Stimulated activated CD4-positive, alpha-beta T cell treated with anti-CD3 and anti-CD28 coated beads, Interleukin-1b, Interleukin-23, amount 100 ng/mL, for 4 hours (primary cell): ENCODE data around the gene FGFR3.

Experiments used
- DNase-seq, 2 donors: peaks; one replicate each; pipeline ENCODE4 v3.0.0-alpha.2; 2020; ENCODE audit warnings: low read depth in 2 of 2

FGFR3 gene

DNA sequence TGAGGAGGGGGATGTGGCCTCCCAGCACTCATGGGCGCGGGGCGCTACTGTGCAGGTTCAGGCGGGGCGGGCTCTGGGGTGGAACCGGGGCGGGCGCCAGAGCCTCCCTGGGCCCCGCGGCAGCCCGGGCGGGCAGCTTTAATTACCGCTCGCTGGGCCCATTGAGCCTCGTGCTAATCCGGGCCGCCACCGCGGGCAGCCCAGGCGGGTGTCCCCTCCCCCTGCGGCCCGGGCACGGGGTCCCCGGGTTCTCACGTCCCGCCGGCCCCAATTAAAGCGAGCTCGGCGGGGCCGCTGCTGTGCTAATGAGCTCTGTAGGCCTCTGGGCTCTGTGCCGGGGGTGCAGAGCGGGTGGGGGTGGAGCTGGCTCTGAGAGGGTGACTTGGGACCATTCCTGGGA is 22.8 kb upstream of the FGFR3 start:
- DNase-seq: no peak

DNA sequence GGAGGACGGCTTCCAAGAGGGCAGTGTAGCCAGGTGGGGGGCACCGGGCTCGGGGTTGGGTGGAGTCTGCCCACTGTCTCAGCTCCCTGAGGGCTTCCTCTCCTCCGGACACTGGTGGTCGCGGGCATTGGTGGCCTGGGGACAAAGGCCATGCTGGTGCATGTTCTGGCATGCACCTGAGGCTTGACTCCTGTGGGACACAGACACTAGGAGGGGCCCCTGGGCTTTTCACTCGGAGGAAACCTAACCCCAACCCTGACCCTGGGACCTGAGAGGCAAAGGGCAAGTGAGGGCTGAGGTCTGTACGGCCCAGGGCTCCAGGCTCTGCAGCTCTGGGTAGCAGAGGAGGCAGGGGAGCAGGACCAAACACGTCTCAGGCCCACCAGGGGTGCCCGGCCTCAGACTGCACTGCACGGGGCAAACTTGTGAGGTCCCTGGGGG is 22.3 kb upstream of the FGFR3 start:
- no peak for DNase-seq

DNA sequence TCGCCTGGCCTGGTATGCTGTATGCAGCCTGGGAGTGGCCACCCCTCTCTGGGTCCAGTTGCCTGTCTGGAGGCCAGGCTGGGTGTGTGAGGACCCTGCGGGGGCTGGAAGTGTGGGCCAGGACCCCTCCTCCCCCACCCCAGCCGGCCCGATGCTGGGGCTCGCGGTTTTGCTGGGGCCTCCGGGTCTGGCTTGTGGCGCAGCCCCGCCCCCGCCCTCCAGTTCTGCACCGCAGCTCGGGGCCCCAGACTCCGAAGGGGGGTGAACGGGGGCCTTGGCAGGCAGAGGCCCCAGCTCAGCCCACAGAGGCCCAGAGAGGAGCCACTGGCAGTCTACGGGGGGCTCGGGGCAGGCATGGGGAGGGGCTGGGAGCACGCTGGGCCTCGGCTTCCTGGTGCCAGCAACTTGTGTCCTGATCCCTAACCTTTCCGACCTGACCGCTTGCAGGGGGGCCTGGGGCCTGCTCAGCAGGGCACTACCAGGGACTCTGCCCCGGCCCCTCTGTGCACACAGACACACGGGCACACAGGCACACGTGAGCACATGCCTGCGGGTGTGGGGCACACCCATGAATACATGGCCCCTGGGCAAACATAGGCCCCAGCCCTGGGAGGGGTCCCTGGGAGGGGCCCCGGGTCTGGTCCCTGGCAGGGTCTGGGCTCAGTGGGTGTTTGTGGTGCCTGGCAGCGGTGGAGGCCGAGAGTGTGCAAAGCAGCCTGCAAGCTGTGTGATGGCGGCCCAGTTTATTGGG is 21.4 kb upstream of the FGFR3 start:
- no peak for DNase-seq

DNA sequence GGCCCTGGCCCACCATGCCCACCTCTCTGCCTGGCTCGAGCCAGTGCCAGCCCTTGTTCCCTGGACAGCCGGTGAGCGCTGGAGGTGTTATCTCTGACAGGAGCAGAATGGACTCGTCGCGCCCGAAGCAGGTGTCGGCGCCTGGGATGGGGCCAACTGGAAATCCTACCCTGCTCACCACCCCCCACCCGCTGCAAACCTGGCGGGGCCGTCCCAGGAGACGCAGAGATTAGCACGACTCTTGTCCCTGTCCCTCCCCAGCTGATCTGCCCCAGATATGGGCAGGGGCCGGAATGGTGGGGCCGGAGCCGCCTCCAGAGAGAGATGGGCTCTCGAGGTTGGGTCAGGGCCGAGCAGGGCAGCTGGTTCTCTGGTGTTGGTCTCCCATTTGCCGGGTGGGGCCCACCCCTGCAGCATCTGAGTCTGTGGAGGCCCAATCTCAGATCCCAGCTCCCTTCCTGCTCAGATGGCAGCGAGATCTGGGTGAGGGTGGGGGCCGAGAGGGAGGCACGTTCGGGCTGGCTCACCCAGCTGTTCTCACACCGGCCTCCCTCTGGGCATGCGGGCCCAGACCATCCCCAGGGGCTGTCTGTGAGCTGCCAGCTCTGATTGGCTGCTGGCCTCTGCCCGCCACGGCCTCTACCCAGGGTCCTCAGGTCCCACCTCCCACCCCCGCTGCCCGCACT is 20.1 kb upstream of the FGFR3 start:
- DNase-seq: no peak

DNA sequence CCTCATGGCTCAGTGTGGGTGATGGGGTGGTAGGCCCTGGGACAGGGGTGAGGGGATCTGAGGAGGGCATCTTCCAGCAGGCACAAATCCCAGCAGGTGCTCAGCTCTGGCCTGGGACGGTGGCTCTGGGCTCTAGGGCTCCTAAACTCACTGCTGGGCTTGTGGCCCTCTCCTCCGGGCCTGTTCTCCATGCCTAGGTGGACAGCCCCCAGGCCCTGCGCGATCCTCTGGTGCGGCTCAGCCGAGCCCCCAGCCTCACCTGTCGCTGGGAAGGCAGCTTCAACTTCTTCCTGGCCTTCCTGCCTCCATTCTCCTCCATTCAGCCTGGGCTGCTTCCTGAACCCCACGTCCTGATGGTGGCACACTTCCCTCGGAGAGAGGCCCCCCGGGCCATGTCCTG is 19.3 kb upstream of the FGFR3 start:
- DNase-seq: no peak

DNA sequence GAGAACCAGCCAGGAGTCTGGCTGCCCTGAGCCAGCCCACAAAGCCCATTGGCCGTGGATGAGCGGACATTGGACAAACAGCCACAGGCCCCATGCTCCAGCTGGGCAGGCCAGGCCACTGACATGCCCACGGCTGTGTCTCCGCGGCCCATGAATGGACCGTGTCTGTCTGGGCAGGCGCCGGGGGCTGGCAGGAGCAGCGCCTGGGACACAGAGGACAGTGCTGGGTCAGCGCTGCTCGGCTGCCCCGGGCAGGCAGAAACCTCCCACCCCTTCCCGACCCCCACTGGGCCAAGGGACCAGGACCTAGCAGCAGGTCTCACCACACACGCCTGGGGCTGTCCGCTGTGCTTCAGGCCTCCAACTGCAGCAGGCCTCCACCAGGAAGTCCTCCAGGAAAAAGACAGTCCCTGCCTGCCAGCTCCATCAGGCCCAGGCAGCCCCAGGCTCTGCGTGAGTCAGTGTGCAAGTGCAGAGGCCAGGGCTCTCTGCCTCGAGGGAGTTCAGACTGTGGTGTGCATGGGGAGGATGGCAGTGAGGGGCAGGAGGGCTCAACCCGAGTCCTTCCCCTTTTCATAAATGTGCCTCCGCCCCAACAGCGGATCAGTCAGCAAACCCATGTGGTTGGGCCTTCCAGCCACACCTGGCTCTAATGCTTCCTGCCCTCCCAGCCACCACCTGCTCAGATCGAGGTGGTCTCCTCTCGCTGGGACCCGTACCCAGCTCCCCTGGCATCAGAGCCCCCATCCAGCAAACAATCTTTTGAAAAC is 17.2 kb upstream of the FGFR3 start:
- no peak for DNase-seq

DNA sequence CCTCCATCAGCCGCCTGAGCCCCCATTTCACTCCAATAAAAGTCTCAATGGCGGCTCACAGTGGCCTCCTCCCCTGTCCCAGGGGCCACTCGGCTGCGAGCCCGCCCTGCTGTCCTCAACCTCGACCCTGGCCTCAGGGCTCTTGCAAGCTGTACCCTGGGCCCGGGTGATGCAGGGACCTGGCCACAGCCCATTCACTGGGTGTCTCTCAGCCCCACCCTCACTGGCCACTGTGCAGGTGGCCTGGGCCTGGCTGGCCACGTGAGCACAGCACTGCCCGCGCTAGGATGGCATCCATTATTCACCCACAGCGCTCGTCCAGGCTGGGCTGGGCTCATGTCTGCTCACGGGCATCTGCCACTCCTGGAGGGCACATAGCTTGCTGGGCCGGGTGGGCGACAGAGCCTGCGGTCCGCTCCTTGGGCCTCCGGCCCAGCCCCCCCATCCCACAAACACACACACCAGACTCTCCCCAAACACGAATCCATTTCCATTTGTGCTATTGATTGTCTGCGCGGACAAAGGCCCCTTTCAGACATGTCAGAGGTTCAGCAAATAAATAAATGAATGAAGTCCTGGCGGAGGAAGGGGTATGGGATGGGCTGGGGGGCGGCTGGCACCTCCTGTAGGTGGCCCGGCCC is 16.5 kb upstream of the FGFR3 start:
- no peak for DNase-seq

DNA sequence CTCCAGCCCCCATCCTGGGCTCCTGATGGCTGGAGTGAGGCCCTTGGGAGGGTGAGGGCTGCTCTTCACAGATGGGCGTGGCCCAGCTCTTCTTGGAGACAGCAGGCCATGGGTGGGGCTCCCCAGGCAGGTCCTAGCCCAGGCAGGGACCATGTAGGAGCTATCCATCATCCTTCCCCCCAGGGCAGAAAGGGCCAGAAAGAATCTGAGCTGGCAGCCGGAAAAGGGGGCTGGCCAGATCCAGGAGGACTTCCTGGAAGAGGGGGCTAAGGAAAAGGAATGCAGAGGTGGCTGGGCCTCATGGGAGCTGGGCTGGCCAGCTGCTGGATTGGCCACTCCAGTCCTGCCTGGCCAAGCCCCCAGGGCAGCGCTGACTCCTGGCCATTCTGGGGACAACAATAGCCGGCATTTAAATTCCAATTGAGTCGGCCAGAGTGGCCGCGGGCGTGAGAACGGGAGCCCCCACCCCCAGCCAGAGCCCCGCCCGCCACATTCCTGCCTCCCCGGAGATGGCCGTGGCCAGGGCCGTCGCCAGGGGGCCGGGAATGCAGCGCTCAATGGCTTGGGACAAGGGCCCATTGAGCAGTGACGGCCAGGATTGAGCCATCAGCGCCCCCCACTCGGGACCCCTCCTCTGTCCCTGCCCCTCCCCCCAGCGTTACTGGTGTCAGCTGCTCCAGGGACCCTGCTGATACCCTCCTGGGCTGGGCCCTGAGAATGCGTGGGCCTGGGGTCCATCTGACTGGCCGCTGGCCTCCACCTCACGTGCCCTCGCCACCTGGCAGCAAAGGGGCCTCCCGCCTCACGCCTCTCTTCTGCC is 15.1 kb upstream of the FGFR3 start:
- DNase-seq: no peak

DNA sequence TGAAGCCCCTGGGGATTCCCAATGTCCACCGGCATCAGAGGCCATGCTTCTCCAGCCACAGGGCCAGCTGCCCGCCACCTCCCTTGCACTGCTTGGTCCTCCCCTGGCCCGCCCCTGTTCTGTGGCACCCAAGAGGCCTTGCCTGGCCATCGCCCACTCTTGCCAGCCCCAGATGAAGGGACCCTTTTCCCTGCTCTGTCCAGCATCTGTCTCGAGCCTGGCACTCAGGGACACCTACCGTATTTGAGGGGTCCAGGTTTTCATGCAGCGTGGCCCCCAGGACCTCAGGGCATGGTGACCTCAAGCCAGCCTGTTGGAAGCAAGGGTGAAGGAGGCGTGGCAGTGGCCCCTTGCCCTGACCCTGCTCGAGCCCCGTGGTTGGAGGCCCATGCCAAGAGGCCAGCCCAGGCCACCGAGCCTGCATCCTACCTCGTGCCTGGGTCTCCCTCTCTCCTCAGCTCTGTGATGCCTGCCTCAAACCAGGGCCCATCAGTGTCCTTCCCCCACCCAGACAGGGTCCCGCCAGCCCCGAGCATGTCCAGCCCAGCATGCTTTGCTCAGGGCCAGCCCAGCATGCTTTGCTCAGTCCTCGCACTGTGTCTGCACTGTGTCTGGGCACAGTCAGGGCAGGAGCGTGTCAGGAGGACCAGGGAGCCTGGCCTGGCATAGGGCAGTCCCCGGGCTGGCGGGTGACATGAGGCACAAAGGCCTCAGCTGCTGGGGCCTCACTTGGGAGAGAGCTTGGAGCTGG is 14.3 kb upstream of the FGFR3 start:
- no peak for DNase-seq

DNA sequence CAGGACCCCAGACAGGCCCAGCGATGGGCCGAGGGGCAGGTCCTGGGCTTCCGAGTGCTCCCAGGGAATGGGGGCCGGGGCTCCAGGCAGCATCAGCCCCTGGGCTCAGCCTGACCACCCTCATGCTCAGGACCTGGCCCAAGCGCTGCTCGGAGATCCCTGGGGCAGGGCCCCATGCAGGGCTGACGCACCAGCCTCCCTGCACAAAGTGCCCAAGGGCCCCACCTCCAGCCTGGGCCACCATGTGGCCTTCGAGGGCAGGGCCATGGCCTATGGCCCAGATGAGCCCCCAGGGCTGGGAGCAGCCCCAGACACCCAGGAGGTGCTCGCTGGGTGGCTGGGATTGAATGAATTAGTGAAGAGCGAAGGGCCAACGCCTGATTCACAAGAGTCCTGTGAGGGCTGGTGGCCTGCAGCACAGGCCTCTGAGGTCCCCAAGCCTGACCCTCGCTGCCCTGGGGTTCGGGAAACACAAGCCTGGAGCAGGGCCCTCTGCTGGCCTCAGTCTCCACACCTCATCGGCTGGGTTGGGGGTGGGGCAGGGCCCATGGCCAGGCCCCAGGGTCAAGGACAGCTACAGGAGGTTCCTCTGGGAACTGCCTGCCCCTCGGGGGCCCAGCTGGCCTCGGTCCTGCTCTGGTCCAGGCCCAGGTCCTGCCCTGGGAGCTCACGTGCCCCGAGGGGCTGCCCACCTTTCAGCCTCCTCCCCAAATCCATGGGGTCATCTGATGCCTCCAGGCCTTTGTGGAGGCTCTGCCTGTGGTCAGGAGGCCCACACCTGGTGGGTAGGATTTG is 13.3 kb upstream of the FGFR3 start:
- DNase-seq: no peak

DNA sequence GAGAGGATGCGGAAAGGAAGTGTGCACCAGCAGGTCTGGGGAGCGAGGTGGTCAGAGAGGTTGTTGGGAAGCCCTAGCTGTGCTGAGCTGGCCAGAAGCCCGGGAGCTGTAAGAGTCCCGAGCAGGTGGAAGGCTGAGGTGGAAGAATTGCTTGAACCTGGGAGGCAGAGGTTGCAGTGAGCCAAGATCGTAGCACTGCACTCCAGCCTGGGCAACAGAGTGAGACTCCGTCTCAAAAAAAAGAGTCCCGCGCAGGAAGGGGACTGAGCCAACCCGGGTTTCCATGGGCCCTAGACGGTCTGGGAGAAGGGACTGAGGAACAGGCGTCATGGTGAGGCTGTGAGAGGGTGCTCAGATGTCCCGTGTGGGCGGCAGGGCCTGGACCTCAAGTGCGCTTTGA is 12.7 kb upstream of the FGFR3 start:
- no peak for DNase-seq

DNA sequence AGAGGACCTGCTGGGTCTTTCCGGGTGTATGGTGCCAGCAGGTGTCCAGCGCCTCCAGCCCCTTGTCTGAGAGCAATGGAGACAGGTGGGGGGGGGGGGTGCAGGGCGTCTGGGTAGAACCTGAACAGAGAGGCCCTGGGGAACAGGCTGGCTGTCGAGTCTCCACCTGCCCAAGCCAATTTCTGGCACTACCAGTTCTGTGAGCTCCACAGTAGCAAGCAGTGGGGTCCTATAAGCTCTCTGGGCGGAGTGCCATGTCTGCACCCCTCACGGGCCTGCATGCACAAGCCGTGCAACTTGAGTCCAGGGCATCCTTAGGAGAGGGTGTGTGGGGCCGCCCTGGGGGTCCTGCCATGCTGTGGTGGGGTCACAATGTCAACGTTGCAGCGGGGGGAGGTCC is 10.1 kb upstream of the FGFR3 start:
- DNase-seq: no peak

DNA sequence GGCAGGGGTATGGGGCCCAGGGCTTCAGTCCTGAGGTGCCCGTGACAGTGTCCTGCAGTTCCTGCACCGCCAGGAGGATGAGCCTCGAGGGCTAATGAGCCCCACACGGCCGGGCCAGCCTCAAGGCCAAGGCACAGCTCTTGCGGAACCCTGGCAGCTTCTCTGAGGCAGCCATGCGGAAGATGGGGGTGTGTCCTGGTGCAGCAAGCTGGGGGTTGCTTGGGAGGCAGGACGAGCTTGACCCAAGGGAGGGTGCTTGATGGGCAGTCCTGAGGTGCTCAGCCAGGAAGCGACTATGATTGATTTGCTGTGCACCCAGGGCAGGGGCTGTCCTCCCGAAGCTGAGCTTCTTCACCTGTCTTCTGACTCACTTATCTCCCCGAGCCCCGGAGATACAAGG is 9.1 kb upstream of the FGFR3 start:
- DNase-seq: no peak

DNA sequence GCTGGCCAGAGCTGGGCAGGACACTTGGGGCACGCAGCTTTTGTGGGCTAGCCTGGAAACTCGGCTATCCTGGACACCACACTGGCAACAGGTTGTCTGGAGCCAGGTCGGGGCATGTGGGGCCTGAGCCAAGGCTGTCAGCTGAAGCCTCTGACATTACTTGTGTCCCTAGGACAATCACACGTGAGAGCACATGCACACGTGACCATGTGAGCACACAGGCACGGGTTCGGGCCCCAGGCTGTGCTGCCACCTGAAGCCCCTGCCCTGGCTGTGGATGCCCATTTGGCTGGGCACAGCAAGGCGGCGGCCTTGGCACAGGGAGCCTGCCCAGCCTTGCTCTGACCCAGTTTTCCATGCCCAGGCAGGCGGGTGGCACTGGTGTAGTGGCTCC is 8.7 kb upstream of the FGFR3 start:
- DNase-seq: no peak

DNA sequence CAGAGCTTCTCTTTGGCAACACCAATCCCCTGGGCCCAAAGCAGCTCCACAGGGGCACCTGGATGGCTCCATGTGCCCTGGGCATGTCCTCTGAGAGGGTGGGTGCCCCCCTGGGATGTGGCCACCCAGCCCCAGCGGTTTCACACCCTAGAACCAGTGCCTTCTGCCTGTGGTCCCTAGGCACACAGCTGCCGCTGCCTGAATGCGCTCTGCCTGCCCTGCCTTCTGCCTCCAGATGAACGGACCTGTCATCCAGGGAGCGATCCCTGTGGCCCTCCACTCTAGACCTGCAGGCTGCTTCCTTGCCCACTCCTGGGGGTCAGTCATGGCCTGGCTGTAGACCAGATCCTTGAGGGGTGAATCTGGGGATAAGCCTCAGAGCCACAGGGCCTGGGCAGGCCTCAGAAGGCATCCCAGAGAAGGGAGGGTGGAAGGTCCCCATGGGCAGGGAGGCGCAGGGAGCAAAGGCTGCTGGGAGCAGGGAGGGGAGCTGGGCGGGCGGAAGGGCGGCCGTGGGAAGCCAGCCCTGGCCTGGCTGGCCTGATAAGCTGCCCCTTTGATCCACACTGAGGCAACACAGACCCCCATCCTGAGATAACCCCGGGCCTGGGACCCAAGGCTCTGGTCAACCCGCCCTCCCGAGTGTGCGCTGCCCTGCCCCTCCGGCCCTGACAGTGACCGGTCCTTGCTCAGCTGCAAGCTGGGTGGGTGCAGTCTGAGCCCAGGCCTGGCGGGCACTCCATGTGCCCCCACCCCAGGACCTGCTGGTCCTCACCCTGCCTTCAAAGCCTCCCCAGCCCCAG is 8.1 kb upstream of the FGFR3 start:
- DNase-seq: no peak

DNA sequence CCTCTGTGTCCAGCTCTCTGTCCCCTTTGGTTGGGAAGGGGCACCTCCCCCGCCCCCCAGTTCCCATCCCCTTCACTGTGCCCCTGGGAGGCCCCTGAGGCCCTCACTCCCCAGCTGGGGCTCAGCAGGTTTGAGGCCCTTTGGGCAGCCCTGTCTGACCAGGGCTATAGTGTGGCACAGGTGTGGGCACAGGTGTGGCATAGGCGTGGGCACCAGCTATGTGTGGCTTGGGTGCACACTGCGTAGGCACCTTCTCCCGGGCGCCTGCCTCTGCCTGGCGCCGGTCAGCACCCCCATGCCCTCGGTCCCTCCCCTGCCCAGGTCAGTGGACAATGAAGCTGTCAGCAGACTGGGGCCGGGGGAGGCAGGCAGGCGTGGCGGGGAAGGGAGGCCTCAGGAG is 7.5 kb upstream of the FGFR3 start:
- no peak for DNase-seq

DNA sequence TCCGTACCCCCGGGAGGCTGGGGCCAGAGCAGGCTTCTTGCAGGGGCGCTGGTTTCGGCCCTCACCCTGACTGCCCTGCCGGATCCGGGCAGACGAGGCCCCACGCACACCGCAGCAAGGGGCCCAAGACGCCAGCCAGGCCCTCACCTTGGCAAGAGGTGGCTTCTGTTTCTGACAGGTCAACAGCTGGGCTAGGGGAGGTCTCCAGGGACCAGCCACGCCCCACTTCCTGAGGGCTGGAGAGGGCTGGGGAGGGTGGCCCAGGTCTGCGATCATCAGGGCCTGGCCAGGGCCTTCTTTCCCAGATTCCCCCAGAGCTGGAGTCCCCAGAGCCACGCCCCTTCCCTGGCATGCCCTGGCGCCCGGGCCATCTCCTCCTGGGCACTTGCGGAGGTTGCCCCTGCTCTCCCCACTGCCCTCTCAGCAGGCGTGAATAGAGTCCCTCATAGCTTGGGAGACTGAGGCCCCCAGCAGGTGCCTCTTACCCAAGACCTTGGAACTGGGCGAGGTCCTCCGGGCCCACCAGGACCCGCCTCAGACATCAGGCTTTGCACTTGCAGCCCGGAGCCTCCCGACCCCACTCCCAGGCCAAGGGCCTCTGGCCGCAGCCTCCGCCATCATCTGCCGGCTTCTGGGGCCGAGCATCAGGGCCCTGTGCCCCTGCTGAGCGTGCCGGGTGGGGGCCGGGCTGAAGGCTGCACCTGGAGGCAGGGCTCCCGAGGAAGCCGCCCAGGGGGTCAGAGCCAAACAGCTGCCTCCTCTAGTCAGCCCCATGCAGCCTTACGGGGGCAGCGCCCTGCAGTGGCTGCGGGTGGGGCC is 6.3 kb upstream of the FGFR3 start:
- DNase-seq: no peak

DNA sequence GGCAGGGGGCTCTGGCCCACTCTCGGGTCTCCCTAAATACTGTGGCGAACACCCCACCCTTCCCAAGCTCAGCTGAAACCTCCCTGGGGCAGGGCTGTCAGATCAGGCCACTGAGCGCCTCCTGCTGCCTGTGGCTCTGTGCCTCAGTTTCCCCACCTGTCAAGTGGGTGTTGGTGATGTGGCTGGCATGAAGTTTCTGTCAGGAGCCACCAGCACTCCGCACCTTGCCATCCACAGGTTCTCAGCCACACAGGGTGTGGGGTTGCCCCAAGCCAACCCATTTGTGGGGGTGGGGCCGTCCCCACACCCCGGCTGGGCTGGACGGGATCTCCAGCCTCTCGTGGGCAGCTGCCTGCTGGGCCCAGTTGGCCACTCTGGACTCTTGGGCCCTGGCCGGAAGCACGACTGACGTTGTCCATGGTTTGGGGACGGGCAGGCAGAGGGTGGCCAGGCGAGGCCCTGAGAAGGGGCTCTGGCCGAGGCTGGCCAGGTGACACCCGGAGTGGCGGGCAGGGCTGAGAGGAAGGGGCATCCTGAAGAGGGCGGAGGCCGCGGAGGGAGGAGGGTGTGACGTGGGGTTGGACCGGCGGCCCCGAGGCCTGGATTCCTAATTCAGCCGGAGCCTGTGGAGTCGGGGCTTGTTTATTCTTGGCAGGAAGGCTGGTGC is 5.5 kb upstream of the FGFR3 start:
- DNase-seq: no peak
